HUES64 (cell line): ENCODE data around the gene RIPOR2.

Experiments used
- H3K27ac ChIP-seq: 2 replicates; pipeline ENCODE4 v1.7.0; 2013; ENCODE audit warnings: low read depth, low read length, inconsistent platforms
- H3K27me3 ChIP-seq: 2 replicates; pipeline ENCODE4 v1.6.1; 2013; ENCODE audit warnings: mild to moderate bottlenecking, low read length; ENCODE audit not compliant: insufficient read depth
- H3K36me3 ChIP-seq: 2 replicates; pipeline ENCODE4 v1.6.1; 2013; ENCODE audit warnings: mild to moderate bottlenecking, low read length; ENCODE audit not compliant: insufficient read depth
- H3K4me1 ChIP-seq: 2 replicates; pipeline ENCODE4 v1.6.1; 2013; ENCODE audit warnings: mild to moderate bottlenecking, low read length, moderate library complexity; ENCODE audit not compliant: insufficient read depth
- H3K4me3 ChIP-seq: 2 replicates; pipeline ENCODE4 v1.5.1; 2013; ENCODE audit warnings: mild to moderate bottlenecking, low read length, moderate library complexity
- H3K9ac ChIP-seq: 2 replicates; pipeline ENCODE4 v1.6.1; 2013; ENCODE audit warnings: mild to moderate bottlenecking, low read depth, low read length
- H3K9me3 ChIP-seq: 2 replicates; pipeline ENCODE4 v1.6.1; 2013; ENCODE audit warnings: low read depth, low read length; ENCODE audit not compliant: insufficient read depth
- WGBS: fragments of 150-250, 120-280 bp; methylation state at CpG from one replicate; pipeline ENCODE4 v1.1.7; 2013; ENCODE audit warnings: missing lambda C conversion rate; 5-methylcytosine and 5-hydroxymethylcytosine counted together

The RIPOR2 gene

DNA sequence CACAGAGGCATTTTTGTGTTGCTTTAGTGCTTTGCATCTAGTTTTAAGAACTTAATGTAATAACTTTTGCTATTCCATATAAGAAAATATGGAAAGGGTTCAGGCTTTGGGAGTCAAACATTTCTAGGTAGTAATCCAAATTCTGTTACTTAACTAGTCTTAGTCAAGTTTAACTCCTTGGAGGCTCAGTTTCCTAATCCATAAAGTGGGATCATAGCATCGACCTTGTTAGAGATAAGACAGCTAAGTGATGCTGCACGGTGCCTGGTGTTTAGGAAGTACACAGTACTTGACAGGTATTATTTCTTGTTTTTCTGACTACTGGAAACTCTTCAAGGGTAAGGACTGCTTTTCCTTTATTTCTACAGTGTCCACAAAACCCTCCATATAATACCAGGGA, 112.6 kb downstream of the RIPOR2 start:
- Histone ChIP-seq H3K4me3 (no peak overlapping the region), H3K4me1 (peaks cover 9% of the 10 kb centered on the region), H3K9ac (no peak overlapping the region), H3K36me3 (no peaks in the 10 kb centered on the region), H3K27me3 (no peaks in the 10 kb centered on the region), H3K27ac (no peak overlapping the region), H3K9me3 (no peaks in the 10 kb centered on the region)
- 88% methylated on average over 2 of the region's 2 CpGs for WGBS

- peaks cover 10% of the 10 kb centered on the region for H3K4me1 ChIP-seq
- no peaks in the 10 kb centered on the region for H3K9me3 ChIP-seq
- no peak overlapping the region for H3K4me3 ChIP-seq
- no peaks in the 10 kb centered on the region for H3K36me3 ChIP-seq
- no peak overlapping the region for H3K9ac ChIP-seq
- H3K27me3 ChIP-seq, result no peaks in the 10 kb centered on the region
- 92% methylated on average over 6 of the region's 6 CpGs for WGBS
- H3K27ac ChIP-seq, result no peak overlapping the region
Measured at GRCh38 chr6:24822696-24823095, 113.1 kb downstream of the RIPOR2 start.

- Histone ChIP-seq H3K27ac (no peak overlapping the region), H3K9me3 (no peaks in the 10 kb centered on the region), H3K4me3 (no peak overlapping the region), H3K27me3 (no peaks in the 10 kb centered on the region), H3K4me1 (peaks cover 7% of the 10 kb centered on the region), H3K9ac (0 out of 2 replicates have a peak overlapping the region, but pooled peaks have one; percentile 5), H3K36me3 (no peaks in the 10 kb centered on the region)
- 95% methylated on average over 2 of the region's 3 CpGs for WGBS
Measured at GRCh38 chr6:24821860-24822444, 113.8 kb downstream of the RIPOR2 start.

GRCh38 chr6:24818346-24818745, 117.4 kb downstream of the RIPOR2 start:
- 100% methylated on average over 1 of the region's 2 CpGs for WGBS
- peaks cover 6% of the 10 kb centered on the region; the same call in 1 of the 2 replicates for H3K4me1 ChIP-seq
- H3K27me3 ChIP-seq, result no peaks in the 10 kb centered on the region
- no peak overlapping the region for H3K4me3 ChIP-seq
- H3K27ac ChIP-seq, result no peak overlapping the region
- H3K36me3 ChIP-seq, result no peaks in the 10 kb centered on the region
- no peaks in the 10 kb centered on the region for H3K9me3 ChIP-seq
- H3K9ac ChIP-seq, result no peak overlapping the region

DNA sequence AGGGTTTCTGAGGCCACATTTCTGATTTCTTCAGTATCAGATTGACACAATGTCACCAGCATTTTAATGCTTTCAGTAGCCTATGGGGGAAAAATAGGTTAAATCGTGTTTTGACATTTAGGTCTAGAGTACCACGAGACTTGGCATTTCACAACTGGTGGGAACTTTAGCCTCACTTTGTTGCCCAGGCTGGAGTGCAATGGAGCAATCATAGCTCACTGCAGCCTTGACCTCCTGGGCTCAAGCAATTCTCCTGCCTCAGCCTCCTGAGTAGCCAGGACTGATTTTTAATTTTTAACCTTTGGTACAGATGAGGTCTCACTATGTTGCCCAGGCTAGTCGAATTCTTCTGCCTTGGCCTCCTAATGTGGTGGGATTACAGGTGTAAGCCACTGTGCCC, 126.0 kb downstream of the RIPOR2 start:
- no peak overlapping the region for H3K9ac ChIP-seq
- 96% methylated on average over 3 of the region's 3 CpGs for WGBS
- no peaks in the 10 kb centered on the region for H3K36me3 ChIP-seq
- H3K4me3 ChIP-seq, result no peak overlapping the region
- H3K27me3 ChIP-seq, result no peaks in the 10 kb centered on the region
- H3K9me3 ChIP-seq, result no peaks in the 10 kb centered on the region
- H3K4me1 ChIP-seq, result no peaks in the 10 kb centered on the region
- H3K27ac ChIP-seq, result no peak overlapping the region

DNA sequence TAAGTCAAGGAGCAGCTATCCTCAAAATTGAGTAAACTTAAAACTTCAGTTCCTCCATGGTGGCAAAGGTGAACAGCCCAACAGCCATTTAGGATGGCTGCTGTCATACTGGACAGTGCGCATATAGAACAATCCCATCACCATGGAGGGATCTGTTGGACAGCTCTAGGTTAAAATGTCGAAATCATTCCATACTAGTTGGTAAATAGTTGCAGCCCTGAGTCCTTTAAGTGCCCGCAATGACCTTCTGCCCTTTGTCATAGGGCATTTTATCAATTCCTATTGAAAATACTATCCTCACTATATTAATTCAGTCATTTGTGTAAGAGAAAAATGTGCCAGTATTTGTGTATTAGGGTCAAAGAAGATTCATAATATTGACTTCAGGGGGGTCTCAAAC, 128.2 kb downstream of the RIPOR2 start:
- no peaks in the 10 kb centered on the region for H3K9me3 ChIP-seq
- no peaks in the 10 kb centered on the region for H3K4me1 ChIP-seq
- H3K27ac ChIP-seq, result no peak overlapping the region
- no peaks in the 10 kb centered on the region for H3K36me3 ChIP-seq
- WGBS, result 95% methylated on average over 3 of the region's 3 CpGs
- H3K9ac ChIP-seq, result no peak overlapping the region
- no peaks in the 10 kb centered on the region for H3K27me3 ChIP-seq
- H3K4me3 ChIP-seq, result no peak overlapping the region

- WGBS, result 82% methylated on average over 8 of the region's 8 CpGs
Measured at GRCh38 chr6:24802271-24803059, 133.3 kb downstream of the RIPOR2 start.

GRCh38 chr6:24799541-24799915, 136.2 kb downstream of the RIPOR2 start:
- Histone ChIP-seq H3K27ac (no peak overlapping the region), H3K9ac (no peak overlapping the region), H3K4me1 (0 out of 2 replicates have a peak, but pooled peaks cover 6% of the 10 kb centered on the region), H3K4me3 (no peak overlapping the region), H3K9me3 (no peaks in the 10 kb centered on the region), H3K27me3 (no peaks in the 10 kb centered on the region), H3K36me3 (no peaks in the 10 kb centered on the region)
- 78% methylated on average over 1 of the region's 1 CpG for WGBS

More at GRCh38 chr6:24802271-24803059, 133.3 kb downstream of the RIPOR2 start:
- Histone ChIP-seq H3K9me3 (no peaks in the 10 kb centered on the region), H3K4me1 (0 out of 2 replicates have a peak, but pooled peaks cover 3% of the 10 kb centered on the region), H3K4me3 (no peak overlapping the region), H3K27me3 (no peaks in the 10 kb centered on the region), H3K27ac (no peak overlapping the region), H3K9ac (no peak overlapping the region), H3K36me3 (no peaks in the 10 kb centered on the region)

DNA sequence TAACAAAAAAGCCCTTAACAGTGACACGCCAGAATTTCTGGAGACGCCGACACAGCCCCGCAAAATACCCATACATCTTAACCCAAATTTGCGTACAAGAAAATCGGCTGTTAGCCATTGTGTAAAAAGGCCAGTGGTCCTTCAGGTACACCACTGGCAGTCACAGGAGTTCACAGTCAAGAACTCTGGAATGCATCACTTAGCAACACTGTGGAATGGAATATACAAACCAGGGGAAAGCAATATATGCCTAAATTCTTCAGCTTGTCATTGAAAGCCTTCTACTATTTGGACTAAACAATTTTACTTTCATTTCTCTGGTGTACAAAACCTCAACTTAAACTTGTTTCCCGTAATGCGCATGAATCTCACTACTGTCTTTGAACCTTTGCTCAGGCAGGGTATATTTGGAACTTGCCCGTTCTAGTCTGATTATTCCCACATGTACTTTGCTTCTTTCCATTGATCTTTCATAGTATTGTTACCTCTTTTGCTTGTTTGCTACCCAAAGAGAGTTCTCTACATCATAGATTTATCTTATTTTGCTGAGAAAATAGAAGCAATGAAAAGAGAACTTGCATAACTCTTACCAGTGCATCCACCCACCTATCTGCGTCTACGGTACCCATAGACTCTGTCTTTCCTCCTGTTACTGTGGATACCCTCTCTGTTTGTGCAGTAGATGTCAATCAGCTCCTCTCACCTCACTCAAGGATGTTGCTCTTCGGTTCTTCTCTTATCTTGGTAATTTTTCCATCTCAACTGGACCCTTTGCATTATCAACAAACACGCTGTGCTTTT, 136.8 kb downstream of the RIPOR2 start, which contains the start of gene ARMH2:
TSS of gene ARMH2 (minus strand) at position 178 of the 801 bp plus-strand sequence. CDS start at position 118, 60 bp downstream.
- Histone ChIP-seq H3K27ac (no peak within 1 kb of the TSS), H3K4me3 (no peak within 1 kb of the TSS), H3K9ac (no peak within 1 kb of the TSS), H3K36me3 (no peaks in the 10 kb centered on the region), H3K9me3 (no peaks in the 10 kb centered on the region), H3K27me3 (no peaks in the 10 kb centered on the region), H3K4me1 (0 out of 2 replicates have a peak, but pooled peaks cover 6% of the 10 kb centered on the region)
- 94% methylated on average over 13 of the region's 13 CpGs for WGBS

DNA sequence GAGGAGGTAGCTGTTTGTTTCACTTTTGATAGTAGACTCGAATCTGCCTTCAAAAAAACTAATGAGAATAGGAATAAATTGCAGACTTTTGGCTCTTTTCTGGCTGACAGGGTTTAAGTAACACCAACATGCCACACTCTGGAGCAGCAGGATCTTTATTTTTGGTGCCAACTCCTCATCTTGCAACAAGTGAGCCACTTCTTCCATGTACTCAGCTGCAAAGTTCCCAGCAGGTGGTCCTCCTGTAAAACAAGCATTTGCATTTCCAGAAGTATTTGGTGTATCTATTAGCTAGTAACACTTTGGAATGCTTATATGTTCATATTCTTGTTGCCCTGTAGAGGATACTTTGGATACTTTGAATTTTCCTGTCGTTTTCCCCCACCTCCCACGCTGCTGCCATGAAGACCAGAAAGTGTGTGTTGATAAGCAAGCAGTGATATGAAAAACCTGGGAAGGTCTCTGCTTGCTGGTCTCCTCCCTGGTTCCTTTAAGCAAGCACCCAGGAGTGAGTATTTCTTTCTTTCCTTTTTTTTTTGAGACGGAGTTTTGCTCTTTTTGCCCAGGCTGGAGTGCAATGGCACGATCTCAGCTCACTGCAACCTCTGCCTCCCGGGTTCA, 138.1 kb downstream of the RIPOR2 start:
- Histone ChIP-seq H3K9ac (no peak overlapping the region), H3K9me3 (no peaks in the 10 kb centered on the region), H3K27me3 (no peaks in the 10 kb centered on the region), H3K36me3 (no peaks in the 10 kb centered on the region), H3K27ac (no peak overlapping the region), H3K4me1 (0 out of 2 replicates have a peak, but pooled peaks cover 6% of the 10 kb centered on the region), H3K4me3 (no peak overlapping the region)
- WGBS, result 91% methylated on average over 6 of the region's 6 CpGs
